Endothelial cell of umbilical vein (primary cell): ENCODE results near the gene RECK. TPM values are rescaled to one million over a fixed set of nuclear protein-coding genes. Genes with fewer than 3 reads are reported as not detected.

ENCODE experiments used
- BruUV-seq: library from RNA; stranded (reverse); fragments of 400-500 nt; replicated peaks from 2 replicates; lab custom pipeline; 2021; lab: Mats Ljungman, UMichigan
- CTCF ChIA-PET: fragments of 300-600, 350-600 bp; sonication (Branson Sonifier 250); formaldehyde crosslinking; loops from one replicate; lab custom pipeline; 2021; ENCODE audit warnings: antibody characterized with exemption, inconsistent platforms; lab: Charles Lee
- POLR2A ChIA-PET: fragments of 300-600, 350-600 bp; sonication (Branson Sonifier 250); formaldehyde crosslinking; loops from one replicate; lab custom pipeline; 2021; ENCODE audit warnings: antibody characterized with exemption, inconsistent platforms; lab: Charles Lee
- DNase-seq: peaks from one replicate; pipeline ENCODE4 v3.0.0-alpha.2; 2011; ENCODE audit warnings: low read depth, low spot score
- FAIRE-seq: peaks from 2 replicates; lab custom pipeline; 2011; peaks lifted over from hg19 to GRCh38; lab: Jason Lieb, UNC
- H2AFZ ChIP-seq: 2 replicates; pipeline ENCODE4 v1.6.0; 2012; ENCODE audit warnings: low read depth, low read length, control low read depth, inconsistent platforms
- H3K27ac ChIP-seq: 2 replicates; pipeline ENCODE4 v1.5.1; 2011; ENCODE audit warnings: low read depth, mild to moderate bottlenecking, control low read depth, low read length, moderate library complexity; ENCODE audit not compliant: insufficient read depth
- H3K27me3 ChIP-seq, 2 experiments: 2 replicates each; pipeline versions ENCODE4 v1.6.0 to v1.6.1; 2011; ENCODE audit warnings: low read length in 2 of 2, mixed read lengths in 1 of 2; ENCODE audit not compliant: control insufficient read depth in 2 of 2, insufficient read depth in 2 of 2
- H3K36me3 ChIP-seq, 2 experiments: 2 replicates in 1 of 2; 3 replicates in 1 of 2; pipeline ENCODE4 v1.5.1; 2011; ENCODE audit warnings: low read length in 2 of 2, mild to moderate bottlenecking in 1 of 2, moderate library complexity in 1 of 2; ENCODE audit not compliant: control insufficient read depth in 2 of 2, insufficient read depth in 2 of 2; ENCODE audit errors: extremely low read depth in 1 of 2
- H3K4me1 ChIP-seq: 3 replicates; pipeline ENCODE4 v1.5.1; 2011; ENCODE audit warnings: mild to moderate bottlenecking, low read length; ENCODE audit not compliant: control insufficient read depth, insufficient read depth; ENCODE audit errors: extremely low read depth
- H3K4me2 ChIP-seq: 2 replicates; pipeline ENCODE4 v1.6.1; 2011; ENCODE audit warnings: low read length, control low read depth, mixed read lengths; ENCODE audit not compliant: insufficient read depth
- H3K4me3 ChIP-seq, 3 experiments: fragments of 200-600 bp in 1 of 3; sonication (generic), shearing (Covaris generic) in 1 of 3; replicated peaks in 1 of 3; 2 replicates each; pipeline ENCODE4 v1.5.1; 2011 to 2016; ENCODE audit warnings: control low read depth in 3 of 3, low read length in 3 of 3, mild to moderate bottlenecking in 2 of 3, inconsistent platforms in 1 of 3, low read depth in 1 of 3, moderate library complexity in 1 of 3; ENCODE audit not compliant: insufficient read depth in 1 of 3
- H3K79me2 ChIP-seq: 2 replicates; pipeline ENCODE4 v1.6.0; 2012; ENCODE audit warnings: low read length, inconsistent platforms; ENCODE audit not compliant: control insufficient read depth, insufficient read depth
- H3K9ac ChIP-seq: replicated peaks from 2 replicates; pipeline ENCODE3; 2011; ENCODE audit warnings: low read length, control low read depth; ENCODE audit not compliant: insufficient read depth; ENCODE audit errors: extremely low read depth
- H3K9me1 ChIP-seq: replicated peaks from 3 replicates; pipeline ENCODE4 v1.6.0; 2011; ENCODE audit warnings: mild to moderate bottlenecking, low read length; ENCODE audit not compliant: control insufficient read depth, insufficient read depth; ENCODE audit errors: extremely low read depth
- H3K9me3 ChIP-seq: replicated peaks from 2 replicates; pipeline ENCODE4 v1.5.1; 2012; ENCODE audit warnings: low read length, inconsistent platforms; ENCODE audit not compliant: control insufficient read depth, insufficient read depth
- H4K20me1 ChIP-seq: replicated peaks from 2 replicates; pipeline ENCODE3; 2011; ENCODE audit warnings: mild to moderate bottlenecking, low read length; ENCODE audit not compliant: control insufficient read depth, insufficient read depth; ENCODE audit errors: extremely low read depth
- EZH2 ChIP-seq: IDR thresholded peaks from 2 replicates; pipeline ENCODE4 v1.6.1; 2012; ENCODE audit warnings: borderline replicate concordance, low read depth, mild to moderate bottlenecking, moderate library complexity, low read length, inconsistent platforms; ENCODE audit not compliant: severe bottlenecking
- FOS ChIP-seq: IDR thresholded peaks from 2 replicates; pipeline ENCODE4 v1.6.1; 2011; ENCODE audit warnings: mild to moderate bottlenecking, low read length, moderate library complexity, borderline replicate concordance; ENCODE audit not compliant: insufficient read depth
- GATA2 ChIP-seq: IDR thresholded peaks from 2 replicates; pipeline ENCODE4 v1.7.0; 2011; ENCODE audit warnings: low read depth, mild to moderate bottlenecking, moderate library complexity, mixed read lengths, low read length; ENCODE audit not compliant: insufficient read length, insufficient read depth
- JUN ChIP-seq: IDR thresholded peaks from 2 replicates; pipeline ENCODE4 v1.6.1; 2011; ENCODE audit warnings: borderline replicate concordance, low read depth; ENCODE audit not compliant: insufficient read length, insufficient read depth
- MAX ChIP-seq: IDR thresholded peaks from 2 replicates; pipeline ENCODE4 v1.6.1; 2011; ENCODE audit not compliant: insufficient read depth, insufficient read length
- MYC ChIP-seq: IDR thresholded peaks from one replicate; pipeline ENCODE4 v1.6.1; 2011; ENCODE audit warnings: mild to moderate bottlenecking, low read depth, low read length
- POLR2A ChIP-seq: IDR thresholded peaks from 2 replicates; pipeline ENCODE4 v1.6.1; 2012; ENCODE audit warnings: low read depth, mild to moderate bottlenecking, control low read depth, low read length
- POLR2AphosphoS5 ChIP-seq: IDR thresholded peaks from 2 replicates; pipeline ENCODE4 v1.6.1; 2012; ENCODE audit warnings: low read depth, mild to moderate bottlenecking, control low read depth, low read length, moderate library complexity; ENCODE audit not compliant: insufficient read depth
- dilution Hi-C: fragments of 300-500 bp; cut with MboI; formaldehyde crosslinking; loops from one replicate; pipeline ENCODE4 v1.15.0; 2019; ENCODE audit warnings: low sequenced_read_pairs; ENCODE audit not compliant: extremely low pct_ligation_motif_present
- intact Hi-C: fragments of 100-400 bp; cut with micrococcal nuclease; formaldehyde crosslinking; loops from one replicate; pipeline ENCODE4 v1.10.0; 2022
- polyA plus RNA-seq, 4 experiments: library from polyadenylated mRNA; depleted of rRNA in 3 of 4; stranded (reverse) in 3 of 4; unstranded in 1 of 4; fragments of >200 nt; gene quantifications; 2 replicates each; pipeline versions ENCODE4 v1.2.1 to v1.2.3, GENCODE V29; 2011 to 2012; ENCODE audit warnings: missing spikeins in 1 of 4
- total RNA-seq: library from RNA; stranded (reverse); gene quantifications from 2 replicates; pipeline ENCODE4 v1.2.3, GENCODE V29; 2021
- TF ChIP-seq, protein P1 (sequence below), 2 donors: IDR thresholded peaks; 1 replicate in 1 of 2; 2 replicates in 1 of 2; pipeline ENCODE4 v1.5.1; 2011; ENCODE audit warnings: low read length in 2 of 2, mild to moderate bottlenecking in 2 of 2, moderate library complexity in 2 of 2, control low read depth in 1 of 2, inconsistent platforms in 1 of 2, low read depth in 1 of 2; ENCODE audit not compliant: insufficient read depth in 1 of 2; ENCODE audit errors: extremely low read depth in 1 of 2

The RECK gene
- total and polyA plus RNA-seq, 2 donors (not counting 3 experiments of a cell fraction or from before 2014, with no cell fraction given): 12.0 to 14.1 TPM

DNA sequence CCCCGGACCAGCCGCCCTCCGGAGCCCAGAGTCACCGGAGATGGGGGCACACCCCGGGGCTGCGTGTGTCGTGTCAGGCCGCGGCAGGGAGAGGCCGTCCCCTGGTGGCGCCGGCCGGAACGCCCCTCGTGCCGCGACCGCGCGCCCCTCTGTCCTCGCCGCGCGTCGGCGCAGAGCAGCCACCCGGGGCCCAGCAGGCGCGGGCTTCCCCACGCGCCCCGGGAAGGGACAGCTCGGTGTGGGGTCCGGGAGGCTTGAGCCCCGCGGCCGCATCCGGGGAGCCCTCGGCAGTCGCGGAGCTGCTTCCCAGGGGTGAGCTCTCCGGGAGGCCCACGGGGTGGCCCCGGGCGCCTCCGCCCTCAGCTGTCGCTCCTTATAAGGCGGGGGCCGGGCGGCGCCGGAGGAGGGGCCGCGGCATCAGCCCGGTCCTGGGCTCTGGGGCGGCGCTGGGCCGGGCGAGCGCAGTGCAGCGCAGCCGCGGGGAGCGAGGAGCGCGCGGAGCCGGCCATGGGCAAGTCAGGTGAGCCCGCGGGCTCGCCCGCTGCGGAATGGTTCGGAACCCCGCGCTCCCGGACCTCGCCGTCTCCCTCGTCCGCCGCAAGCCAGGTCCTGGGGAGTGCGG lies 99.7 kb downstream of the RECK start, which contains the start of gene GLIPR2:
Gene GLIPR2 (plus strand): TSS at position 462 of the 622 bp plus-strand sequence. CDS start 46 bp downstream, at position 508.
- Histone ChIP-seq H3K4me3 (peak within 1 kb of the TSS; percentile 40 to 62 (median 61)), H3K9me1 (no peaks in the 10 kb centered on the region), H3K4me2 (peak within 1 kb of the TSS; percentile 74), H3K9ac (peak within 1 kb of the TSS; percentile 30), H3K79me2 (no peaks in the 10 kb centered on the region), H4K20me1 (no peaks in the 10 kb centered on the region), H2AFZ (peak within 1 kb of the TSS; percentile 82), H3K36me3 (no peaks in the 10 kb centered on the region), H3K27ac (peak within 1 kb of the TSS; percentile 16), H3K9me3 (no peaks in the 10 kb centered on the region), H3K4me1 (peaks cover 11% of the 10 kb centered on the region), H3K27me3 (no peaks in the 10 kb centered on the region)
- DNase-seq (peak; percentile 55), FAIRE-seq (peak; percentile 15)
- BruUV-seq: no TSS peak
- dilution Hi-C loops (no loop called here), intact Hi-C loops (loop anchor here (1.0 to 2.0 kb wide), 3 partner anchors 14 to 34 kb away; no protein-coding TSS in a partner anchor)
- no peak for TF ChIP-seq JUN
- TF ChIP-seq MYC: no peak
- no peak for TF ChIP-seq GATA2
- no peak for TF ChIP-seq MAX
- TF ChIP-seq, protein P1, sequence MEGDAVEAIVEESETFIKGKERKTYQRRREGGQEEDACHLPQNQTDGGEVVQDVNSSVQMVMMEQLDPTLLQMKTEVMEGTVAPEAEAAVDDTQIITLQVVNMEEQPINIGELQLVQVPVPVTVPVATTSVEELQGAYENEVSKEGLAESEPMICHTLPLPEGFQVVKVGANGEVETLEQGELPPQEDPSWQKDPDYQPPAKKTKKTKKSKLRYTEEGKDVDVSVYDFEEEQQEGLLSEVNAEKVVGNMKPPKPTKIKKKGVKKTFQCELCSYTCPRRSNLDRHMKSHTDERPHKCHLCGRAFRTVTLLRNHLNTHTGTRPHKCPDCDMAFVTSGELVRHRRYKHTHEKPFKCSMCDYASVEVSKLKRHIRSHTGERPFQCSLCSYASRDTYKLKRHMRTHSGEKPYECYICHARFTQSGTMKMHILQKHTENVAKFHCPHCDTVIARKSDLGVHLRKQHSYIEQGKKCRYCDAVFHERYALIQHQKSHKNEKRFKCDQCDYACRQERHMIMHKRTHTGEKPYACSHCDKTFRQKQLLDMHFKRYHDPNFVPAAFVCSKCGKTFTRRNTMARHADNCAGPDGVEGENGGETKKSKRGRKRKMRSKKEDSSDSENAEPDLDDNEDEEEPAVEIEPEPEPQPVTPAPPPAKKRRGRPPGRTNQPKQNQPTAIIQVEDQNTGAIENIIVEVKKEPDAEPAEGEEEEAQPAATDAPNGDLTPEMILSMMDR (IDR thresholded peaks at IDR 0.05; ENCODE audit: extremely low read depth in 1 of 2, insufficient read depth in 1 of 2, low read depth in 1 of 2, low read length in 2 of 2): peak; percentile 12 to 23
- no peak for TF ChIP-seq POLR2A
- TF ChIP-seq FOS: no peak
- TF ChIP-seq POLR2AphosphoS5: peak; percentile 58
- TF ChIP-seq EZH2: no peak
- ChIA-PET CTCF (interaction anchor here (1.0 to 8.0 kb wide), 10 partner anchors 11 to 182 kb away, joined by 3 to 76 read pairs (median 5); partner anchors contain the start of gene CLTA), POLR2A (interaction anchor here (0.9 kb wide), 1 partner anchor 26 kb away, joined by 3 read pairs; no protein-coding TSS in a partner anchor)
